ENCODE data around the gene PGR.

- TF ChIP-seq EZH2 (IDR thresholded peaks at IDR 0.05; ENCODE audit: low read depth): no peak
- no peak for TF ChIP-seq CTCF (conservative IDR thresholded peaks at IDR 0.05)
Measured at GRCh38 chr11:101046947-101047346, 82.7 kb downstream of the PGR start.

All from PC-9 (cell line).